DOHH2 (cell line): ENCODE measurements around the gene DCLRE1C.

Source experiments
- CTCF ChIP-seq: fragments of 200-600 bp; sonication (generic); IDR thresholded peaks from one replicate; pipeline ENCODE4 v1.5.1; 2014; ENCODE audit warnings: antibody characterized with exemption, mild to moderate bottlenecking, low read depth, low read length; ENCODE audit not compliant: poor library complexity, severe bottlenecking
- EZH2phosphoT487 ChIP-seq: fragments of 200-600 bp; sonication (generic); IDR thresholded peaks from 2 replicates; pipeline ENCODE4 v1.6.1; 2017; ENCODE audit warnings: borderline replicate concordance, mild to moderate bottlenecking, antibody characterized with exemption, low read length, moderate library complexity, mixed read lengths

- TF ChIP-seq EZH2phosphoT487 (no peak), CTCF (no peak)
Measured at GRCh38 chr10:14852236-14852635, 101.7 kb downstream of the DCLRE1C start.
